WTC11 (cell line): ENCODE data around the gene SAMD8. TPM values are rescaled to one million over a fixed set of nuclear protein-coding genes. Genes with fewer than 3 reads are reported as not detected.

Experiments
- ATAC-seq: fragments of 200-7000 bp; cut with Tn5 transposase; 2 replicates; pipeline ENCODE4 v1.10.0; 2021; ENCODE audit warnings: mild to moderate bottlenecking, moderate library complexity
- CTCF ChIA-PET: fragments of 300-600 bp; sonication (Branson Sonifier 250); formaldehyde crosslinking; loops from one replicate; lab custom pipeline; 2021; ENCODE audit warnings: antibody characterized with exemption; lab: Charles Lee
- POLR2A ChIA-PET: fragments of 350-600 bp; sonication (Branson Sonifier 250); formaldehyde crosslinking; loops from one replicate; lab custom pipeline; 2021; ENCODE audit warnings: antibody characterized with exemption; lab: Charles Lee
- DNase-seq: peaks from one replicate; pipeline ENCODE4 v3.0.0; 2021; ENCODE audit warnings: low spot score
- H3K27ac Mint-ChIP-seq: 2 replicates; pipeline ENCODE4 v1.8.0; 2021; ENCODE audit warnings: mixed read lengths
- H3K27me3 Mint-ChIP-seq: 2 replicates; pipeline ENCODE4 v1.8.0; 2021; ENCODE audit warnings: low read depth, mild to moderate bottlenecking, moderate library complexity, mixed read lengths
- H3K36me3 Mint-ChIP-seq: 2 replicates; pipeline ENCODE4 v1.8.0; 2021; ENCODE audit warnings: mixed read lengths
- H3K4me1 Mint-ChIP-seq: 2 replicates; pipeline ENCODE4 v1.8.0; 2022; ENCODE audit warnings: mixed read lengths
- H3K4me3 Mint-ChIP-seq: 2 replicates; pipeline ENCODE4 v1.8.0; 2021; ENCODE audit warnings: mild to moderate bottlenecking, moderate library complexity, mixed read lengths
- H3K9me3 Mint-ChIP-seq: 2 replicates; pipeline ENCODE4 v1.8.0; 2021; ENCODE audit warnings: mixed read lengths
- CREM ChIP-seq: sonication (generic); formaldehyde crosslinking; IDR thresholded peaks from 2 replicates; pipeline ENCODE4 v1.8.1; 2022; ENCODE audit warnings: mild to moderate bottlenecking, missing genetic modification reagents, moderate library complexity
- E2F1 ChIP-seq: sonication (generic); formaldehyde crosslinking; IDR thresholded peaks from 2 replicates; pipeline ENCODE4 v1.8.0; 2022; ENCODE audit warnings: mild to moderate bottlenecking, missing genetic modification reagents
- ELF4 ChIP-seq: sonication (generic); formaldehyde crosslinking; IDR thresholded peaks from 2 replicates; pipeline ENCODE4 v1.8.1; 2022; ENCODE audit warnings: low read depth, mild to moderate bottlenecking, moderate library complexity, missing genetic modification reagents
- ERG ChIP-seq: fragments of 250-450 bp; sonication (Bioruptor Pico); IDR thresholded peaks from 2 replicates; pipeline ENCODE4 v1.8.0; 2021; ENCODE audit warnings: mild to moderate bottlenecking
- FOXP1 ChIP-seq: sonication (generic); formaldehyde crosslinking; IDR thresholded peaks from 2 replicates; pipeline ENCODE4 v1.8.0; 2022; ENCODE audit warnings: missing genetic modification reagents, mild to moderate bottlenecking, moderate library complexity, borderline replicate concordance
- GABPB1 ChIP-seq: sonication (generic); formaldehyde crosslinking; IDR thresholded peaks from 2 replicates; pipeline ENCODE4 v1.8.1; 2023; ENCODE audit warnings: mild to moderate bottlenecking, missing genetic modification reagents
- IRF2 ChIP-seq: sonication (generic); formaldehyde crosslinking; IDR thresholded peaks from 2 replicates; pipeline ENCODE4 v1.8.0; 2022; ENCODE audit warnings: low read depth, missing genetic modification reagents, borderline replicate concordance
- JAZF1 ChIP-seq: fragments of 250-450 bp; sonication (Bioruptor Pico); IDR thresholded peaks from 2 replicates; pipeline ENCODE4 v1.9.0; 2021; ENCODE audit warnings: moderate library complexity, mild to moderate bottlenecking, inconsistent platforms
- NFE2L1 ChIP-seq: sonication (generic); formaldehyde crosslinking; IDR thresholded peaks from 2 replicates; pipeline ENCODE4 v1.8.1; 2023; ENCODE audit warnings: missing genetic modification reagents
- NR1H2 ChIP-seq: sonication (generic); formaldehyde crosslinking; IDR thresholded peaks from 2 replicates; pipeline ENCODE4 v1.9.0; 2021; ENCODE audit warnings: mild to moderate bottlenecking, moderate library complexity, missing genetic modification reagents
- NR2C2 ChIP-seq: sonication (generic); formaldehyde crosslinking; IDR thresholded peaks from 2 replicates; pipeline ENCODE4 v1.8.0; 2022; ENCODE audit warnings: mild to moderate bottlenecking, missing genetic modification reagents
- OVOL2 ChIP-seq: fragments of 250-450 bp; sonication (Bioruptor Pico); IDR thresholded peaks from 2 replicates; pipeline ENCODE4 v1.9.0; 2021; ENCODE audit warnings: mild to moderate bottlenecking, borderline replicate concordance
- SMAD4 ChIP-seq: sonication (generic); formaldehyde crosslinking; IDR thresholded peaks from 2 replicates; pipeline ENCODE4 v1.8.0; 2022; ENCODE audit warnings: mild to moderate bottlenecking, missing genetic modification reagents
- SP1 ChIP-seq: sonication (generic); formaldehyde crosslinking; conservative IDR thresholded peaks from 2 replicates; pipeline ENCODE4 v1.8.1; 2022; ENCODE audit warnings: missing genetic modification reagents
- TEAD4 ChIP-seq: sonication (generic); formaldehyde crosslinking; IDR thresholded peaks from 2 replicates; pipeline ENCODE4 v1.8.0; 2022; ENCODE audit warnings: mild to moderate bottlenecking, missing genetic modification reagents
- ZNF138 ChIP-seq: sonication (generic); formaldehyde crosslinking; conservative IDR thresholded peaks from 2 replicates; pipeline ENCODE4 v1.8.1; 2022; ENCODE audit warnings: mild to moderate bottlenecking, moderate library complexity, missing genetic modification reagents
- ZNF425 ChIP-seq: fragments of 250-450 bp; sonication (Bioruptor Pico); conservative IDR thresholded peaks from 2 replicates; pipeline ENCODE4 v1.9.0; 2021; ENCODE audit warnings: mild to moderate bottlenecking
- total RNA-seq: library from RNA; stranded (reverse); gene quantifications from 3 replicates; pipeline ENCODE4 v1.2.3, GENCODE V29; 2021
- TF ChIP-seq, protein P1 (sequence below): sonication (generic); formaldehyde crosslinking; IDR thresholded peaks from 2 replicates; pipeline ENCODE4 v1.8.1; 2023; ENCODE audit warnings: mild to moderate bottlenecking, missing genetic modification reagents, moderate library complexity
- TF ChIP-seq, protein P2 (sequence below): sonication (generic); formaldehyde crosslinking; IDR thresholded peaks from 2 replicates; pipeline ENCODE4 v1.8.0; 2023; ENCODE audit warnings: missing genetic modification reagents
- TF ChIP-seq, protein P3 (sequence below): sonication (generic); formaldehyde crosslinking; IDR thresholded peaks from 2 replicates; pipeline ENCODE4 v1.8.0; 2022; ENCODE audit warnings: missing genetic modification reagents

The SAMD8 gene
- total RNA-seq, 1 experiment from 2014 or later, result 23.0 TPM

GRCh38 chr10:75081379-75081778 lies 30.1 kb upstream of the SAMD8 start:
- POLR2A ChIA-PET, result interaction anchor here (0.6 kb wide), 1 partner anchor 90 kb away, joined by 5 read pairs; no protein-coding TSS in a partner anchor
- CTCF ChIA-PET, result interaction anchor here (0.6 to 2.0 kb wide), 2 partner anchors 17 to 38 kb away, joined by 4 to 6 read pairs; no protein-coding TSS in a partner anchor
- Mint-ChIP-seq H3K9me3 (peaks cover 12% of the 10 kb centered on the region), H3K4me1 (peaks cover 51% of the 10 kb centered on the region), H3K27me3 (peaks cover 36% of the 10 kb centered on the region), H3K27ac (no peak overlapping the region), H3K36me3 (peaks cover 9% of the 10 kb centered on the region), H3K4me3 (no peak overlapping the region)
- ATAC-seq (no peak), DNase-seq (no peak)
- TF ChIP-seq, protein P1, sequence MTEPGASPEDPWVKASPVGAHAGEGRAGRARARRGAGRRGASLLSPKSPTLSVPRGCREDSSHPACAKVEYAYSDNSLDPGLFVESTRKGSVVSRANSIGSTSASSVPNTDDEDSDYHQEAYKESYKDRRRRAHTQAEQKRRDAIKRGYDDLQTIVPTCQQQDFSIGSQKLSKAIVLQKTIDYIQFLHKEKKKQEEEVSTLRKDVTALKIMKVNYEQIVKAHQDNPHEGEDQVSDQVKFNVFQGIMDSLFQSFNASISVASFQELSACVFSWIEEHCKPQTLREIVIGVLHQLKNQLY, result no peak
- TF ChIP-seq NFE2L1 (CRISPR knock-in tag) (no peak), ELF4 (CRISPR knock-in tag) (no peak), ERG (CRISPR knock-in tag) (no peak), FOXP1 (CRISPR knock-in tag) (no peak), SMAD4 (CRISPR knock-in tag) (no peak), TEAD4 (CRISPR knock-in tag) (no peak), SP1 (no peak), IRF2 (CRISPR knock-in tag) (no peak), ZNF425 (no peak), JAZF1 (CRISPR knock-in tag) (no peak), OVOL2 (CRISPR knock-in tag) (no peak), NR1H2 (CRISPR knock-in tag) (no peak), GABPB1 (CRISPR knock-in tag) (no peak), CREM (CRISPR knock-in tag) (no peak), NR2C2 (CRISPR knock-in tag) (no peak), E2F1 (CRISPR knock-in tag) (no peak), ZNF138 (CRISPR knock-in tag) (no peak)
- TF ChIP-seq, protein P2, sequence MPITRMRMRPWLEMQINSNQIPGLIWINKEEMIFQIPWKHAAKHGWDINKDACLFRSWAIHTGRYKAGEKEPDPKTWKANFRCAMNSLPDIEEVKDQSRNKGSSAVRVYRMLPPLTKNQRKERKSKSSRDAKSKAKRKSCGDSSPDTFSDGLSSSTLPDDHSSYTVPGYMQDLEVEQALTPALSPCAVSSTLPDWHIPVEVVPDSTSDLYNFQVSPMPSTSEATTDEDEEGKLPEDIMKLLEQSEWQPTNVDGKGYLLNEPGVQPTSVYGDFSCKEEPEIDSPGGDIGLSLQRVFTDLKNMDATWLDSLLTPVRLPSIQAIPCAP (CRISPR knock-in tag), result no peak
- TF ChIP-seq, protein P3, sequence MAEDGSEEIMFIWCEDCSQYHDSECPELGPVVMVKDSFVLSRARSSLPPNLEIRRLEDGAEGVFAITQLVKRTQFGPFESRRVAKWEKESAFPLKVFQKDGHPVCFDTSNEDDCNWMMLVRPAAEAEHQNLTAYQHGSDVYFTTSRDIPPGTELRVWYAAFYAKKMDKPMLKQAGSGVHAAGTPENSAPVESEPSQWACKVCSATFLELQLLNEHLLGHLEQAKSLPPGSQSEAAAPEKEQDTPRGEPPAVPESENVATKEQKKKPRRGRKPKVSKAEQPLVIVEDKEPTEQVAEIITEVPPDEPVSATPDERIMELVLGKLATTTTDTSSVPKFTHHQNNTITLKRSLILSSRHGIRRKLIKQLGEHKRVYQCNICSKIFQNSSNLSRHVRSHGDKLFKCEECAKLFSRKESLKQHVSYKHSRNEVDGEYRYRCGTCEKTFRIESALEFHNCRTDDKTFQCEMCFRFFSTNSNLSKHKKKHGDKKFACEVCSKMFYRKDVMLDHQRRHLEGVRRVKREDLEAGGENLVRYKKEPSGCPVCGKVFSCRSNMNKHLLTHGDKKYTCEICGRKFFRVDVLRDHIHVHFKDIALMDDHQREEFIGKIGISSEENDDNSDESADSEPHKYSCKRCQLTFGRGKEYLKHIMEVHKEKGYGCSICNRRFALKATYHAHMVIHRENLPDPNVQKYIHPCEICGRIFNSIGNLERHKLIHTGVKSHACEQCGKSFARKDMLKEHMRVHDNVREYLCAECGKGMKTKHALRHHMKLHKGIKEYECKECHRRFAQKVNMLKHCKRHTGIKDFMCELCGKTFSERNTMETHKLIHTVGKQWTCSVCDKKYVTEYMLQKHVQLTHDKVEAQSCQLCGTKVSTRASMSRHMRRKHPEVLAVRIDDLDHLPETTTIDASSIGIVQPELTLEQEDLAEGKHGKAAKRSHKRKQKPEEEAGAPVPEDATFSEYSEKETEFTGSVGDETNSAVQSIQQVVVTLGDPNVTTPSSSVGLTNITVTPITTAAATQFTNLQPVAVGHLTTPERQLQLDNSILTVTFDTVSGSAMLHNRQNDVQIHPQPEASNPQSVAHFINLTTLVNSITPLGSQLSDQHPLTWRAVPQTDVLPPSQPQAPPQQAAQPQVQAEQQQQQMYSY (CRISPR knock-in tag), result no peak
